PC-9 (cell line): ENCODE measurements around the gene LRP11.

ENCODE experiments used
- CTCF ChIP-seq: fragments of 200-600 bp; sonication (generic); conservative IDR thresholded peaks from 2 replicates; pipeline ENCODE4 v1.6.1; 2017; ENCODE audit warnings: mixed run types, antibody characterized with exemption, mild to moderate bottlenecking, moderate library complexity
- EZH2 ChIP-seq: fragments of 200-600 bp; sonication (generic); IDR thresholded peaks from 2 replicates; pipeline ENCODE4 v1.8.0; 2017; ENCODE audit warnings: antibody characterized with exemption, low read depth

GRCh38 chr6:149876241-149876933, 12.2 kb upstream of the LRP11 start:
- no peak for TF ChIP-seq CTCF
- TF ChIP-seq EZH2, result no peak
